DOHH2 (cell line): Measurements from ENCODE around the gene WDR35.
"Not testable (repeated sequence)": the region's sequence is repeated elsewhere in the genome, so short reads cannot be mapped to it uniquely, and the experiment has no call there.

ENCODE experiments used
- H3F3A ChIP-seq: fragments of 200-600 bp; sonication (generic), shearing (Covaris generic); 2 replicates; pipeline ENCODE4 v1.6.0; 2016; ENCODE audit warnings: antibody characterized with exemption, mild to moderate bottlenecking; ENCODE audit not compliant: control insufficient read depth, insufficient read depth
- H3K27ac ChIP-seq: fragments of 200-600 bp; sonication (generic); 2 replicates; pipeline ENCODE4 v1.5.1; 2014; ENCODE audit warnings: low read depth, mild to moderate bottlenecking, low read length, moderate library complexity
- H3K27me3 ChIP-seq: fragments of 200-600 bp; sonication (generic); 2 replicates; pipeline ENCODE4 v1.6.1; 2014; ENCODE audit warnings: mild to moderate bottlenecking, low read length, mixed read lengths; ENCODE audit not compliant: control insufficient read depth
- H3K36me3 ChIP-seq: fragments of 200-600 bp; sonication (generic); 2 replicates; pipeline ENCODE4 v1.6.1; 2014; ENCODE audit warnings: mild to moderate bottlenecking, low read length, moderate library complexity, mixed read lengths; ENCODE audit not compliant: control insufficient read depth
- H3K4me1 ChIP-seq: fragments of 200-600 bp; sonication (generic); 2 replicates; pipeline ENCODE4 v1.6.1; 2014; ENCODE audit warnings: mild to moderate bottlenecking, low read length, mixed read lengths; ENCODE audit not compliant: control insufficient read depth
- H3K4me2 ChIP-seq: fragments of 200-600 bp; sonication (generic); 2 replicates; pipeline ENCODE4 v1.6.0; 2014; ENCODE audit warnings: mild to moderate bottlenecking, low read length, moderate library complexity
- H3K4me3 ChIP-seq: fragments of 200-600 bp; sonication (generic); 2 replicates; pipeline ENCODE4 v1.5.1; 2014; ENCODE audit warnings: mild to moderate bottlenecking, low read length, mixed read lengths
- H3K79me2 ChIP-seq: fragments of 200-600 bp; sonication (generic); 2 replicates; pipeline ENCODE4 v1.6.1; 2014; ENCODE audit warnings: mild to moderate bottlenecking, low read length, mixed read lengths; ENCODE audit not compliant: control insufficient read depth
- H3K9me2 ChIP-seq: fragments of 200-600 bp; sonication (generic); replicated peaks from 2 replicates; pipeline ENCODE4 v1.6.1; 2014; ENCODE audit warnings: mild to moderate bottlenecking, low read length, mixed read lengths; ENCODE audit not compliant: control insufficient read depth
- H3K9me3 ChIP-seq: fragments of 200-600 bp; sonication (generic); 2 replicates; pipeline ENCODE4 v1.6.1; 2014; ENCODE audit warnings: antibody characterized with exemption, low read length, mixed read lengths; ENCODE audit not compliant: control insufficient read depth, insufficient read depth
- H4K20me1 ChIP-seq: fragments of 200-600 bp; sonication (generic); 2 replicates; pipeline ENCODE4 v1.6.0; 2014; ENCODE audit warnings: low read depth, mild to moderate bottlenecking, antibody characterized with exemption, low read length, moderate library complexity; ENCODE audit not compliant: control insufficient read depth, insufficient read depth
- EZH2phosphoT487 ChIP-seq: fragments of 200-600 bp; sonication (generic); IDR thresholded peaks from 2 replicates; pipeline ENCODE4 v1.6.1; 2017; ENCODE audit warnings: borderline replicate concordance, mild to moderate bottlenecking, antibody characterized with exemption, low read length, moderate library complexity, mixed read lengths
- TF ChIP-seq, protein P1 (sequence below): fragments of 200-600 bp; sonication (generic); IDR thresholded peaks from one replicate; pipeline ENCODE4 v1.5.1; 2014; ENCODE audit warnings: antibody characterized with exemption, mild to moderate bottlenecking, low read depth, low read length; ENCODE audit not compliant: poor library complexity, severe bottlenecking

The WDR35 gene

DNA sequence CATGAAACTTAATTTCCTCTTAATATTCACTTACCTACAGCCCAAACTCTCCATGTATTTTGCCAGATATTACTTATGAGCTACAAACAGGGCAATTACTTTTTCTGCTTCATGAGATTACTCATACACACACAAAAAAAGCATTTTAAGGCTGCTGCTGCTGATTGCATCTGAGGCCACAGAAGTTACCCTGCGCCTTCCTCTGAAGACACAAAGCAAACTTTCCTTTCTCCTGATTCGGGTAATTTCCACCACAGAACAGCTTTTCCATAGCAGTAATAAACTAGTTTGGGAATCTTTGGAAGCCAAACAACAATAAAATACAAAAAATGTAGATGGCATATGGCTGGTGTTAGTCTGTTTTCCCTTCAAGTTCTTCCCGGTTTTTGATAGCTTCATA is 94.4 kb downstream of the WDR35 start:
- Histone ChIP-seq H3K4me2 (no peak overlapping the region), H3K9me2 (no peaks in the 10 kb centered on the region), H3K4me3 (no peak overlapping the region), H4K20me1 (peaks cover 12% of the 10 kb centered on the region), H3K36me3 (peaks cover 35% of the 10 kb centered on the region), H3K4me1 (peaks cover 35% of the 10 kb centered on the region), H3K9me3 (no peaks in the 10 kb centered on the region), H3K79me2 (peaks cover 63% of the 10 kb centered on the region), H3K27me3 (no peaks in the 10 kb centered on the region), H3K27ac (no peak overlapping the region), H3F3A (peaks cover 3% of the 10 kb centered on the region)
- TF ChIP-seq, protein P1, sequence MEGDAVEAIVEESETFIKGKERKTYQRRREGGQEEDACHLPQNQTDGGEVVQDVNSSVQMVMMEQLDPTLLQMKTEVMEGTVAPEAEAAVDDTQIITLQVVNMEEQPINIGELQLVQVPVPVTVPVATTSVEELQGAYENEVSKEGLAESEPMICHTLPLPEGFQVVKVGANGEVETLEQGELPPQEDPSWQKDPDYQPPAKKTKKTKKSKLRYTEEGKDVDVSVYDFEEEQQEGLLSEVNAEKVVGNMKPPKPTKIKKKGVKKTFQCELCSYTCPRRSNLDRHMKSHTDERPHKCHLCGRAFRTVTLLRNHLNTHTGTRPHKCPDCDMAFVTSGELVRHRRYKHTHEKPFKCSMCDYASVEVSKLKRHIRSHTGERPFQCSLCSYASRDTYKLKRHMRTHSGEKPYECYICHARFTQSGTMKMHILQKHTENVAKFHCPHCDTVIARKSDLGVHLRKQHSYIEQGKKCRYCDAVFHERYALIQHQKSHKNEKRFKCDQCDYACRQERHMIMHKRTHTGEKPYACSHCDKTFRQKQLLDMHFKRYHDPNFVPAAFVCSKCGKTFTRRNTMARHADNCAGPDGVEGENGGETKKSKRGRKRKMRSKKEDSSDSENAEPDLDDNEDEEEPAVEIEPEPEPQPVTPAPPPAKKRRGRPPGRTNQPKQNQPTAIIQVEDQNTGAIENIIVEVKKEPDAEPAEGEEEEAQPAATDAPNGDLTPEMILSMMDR, result no peak
- TF ChIP-seq EZH2phosphoT487, result no peak

DNA sequence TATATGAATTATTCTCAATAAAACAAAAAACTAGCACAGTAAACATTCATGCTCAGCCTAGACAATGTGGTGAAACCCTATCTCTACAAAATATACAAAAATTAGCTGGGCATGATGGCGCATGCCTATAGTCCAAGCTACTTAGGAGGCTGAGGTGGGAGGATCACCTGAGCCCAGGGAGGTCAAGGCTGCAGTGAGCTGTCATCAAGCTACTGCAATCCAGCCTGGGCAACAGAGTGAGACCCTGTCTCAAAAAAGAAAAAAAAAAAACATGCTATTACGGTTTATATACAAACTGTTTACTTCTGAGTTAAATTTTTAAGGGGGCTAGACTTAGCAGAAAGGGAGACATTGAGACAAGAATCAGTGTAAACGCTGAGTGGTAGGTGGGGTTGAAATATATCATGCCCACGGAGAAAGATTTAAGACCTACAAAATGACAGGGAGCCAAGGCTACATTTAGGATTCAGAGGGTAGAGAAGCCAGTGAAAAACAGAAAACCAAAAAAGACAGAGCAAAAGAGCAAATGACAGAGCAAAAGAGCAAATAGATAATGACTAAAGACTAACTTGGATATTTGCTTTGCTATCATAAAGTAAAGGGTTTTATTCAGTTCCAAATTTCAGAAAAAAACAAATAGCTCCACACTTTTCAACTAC is 95.6 kb downstream of the WDR35 start:
- Histone ChIP-seq H3K4me2 (no peak overlapping the region), H3K9me2 (no peaks in the 10 kb centered on the region), H3K79me2 (peaks cover 53% of the 10 kb centered on the region), H4K20me1 (peaks cover 12% of the 10 kb centered on the region), H3K4me1 (peaks cover 26% of the 10 kb centered on the region), H3K27ac (no peak overlapping the region), H3F3A (peaks cover 3% of the 10 kb centered on the region), H3K27me3 (no peaks in the 10 kb centered on the region), H3K9me3 (no peaks in the 10 kb centered on the region), H3K4me3 (no peak overlapping the region), H3K36me3 (peaks cover 32% of the 10 kb centered on the region)
- no peak for TF ChIP-seq EZH2phosphoT487
- TF ChIP-seq, protein P1, result no peak

DNA sequence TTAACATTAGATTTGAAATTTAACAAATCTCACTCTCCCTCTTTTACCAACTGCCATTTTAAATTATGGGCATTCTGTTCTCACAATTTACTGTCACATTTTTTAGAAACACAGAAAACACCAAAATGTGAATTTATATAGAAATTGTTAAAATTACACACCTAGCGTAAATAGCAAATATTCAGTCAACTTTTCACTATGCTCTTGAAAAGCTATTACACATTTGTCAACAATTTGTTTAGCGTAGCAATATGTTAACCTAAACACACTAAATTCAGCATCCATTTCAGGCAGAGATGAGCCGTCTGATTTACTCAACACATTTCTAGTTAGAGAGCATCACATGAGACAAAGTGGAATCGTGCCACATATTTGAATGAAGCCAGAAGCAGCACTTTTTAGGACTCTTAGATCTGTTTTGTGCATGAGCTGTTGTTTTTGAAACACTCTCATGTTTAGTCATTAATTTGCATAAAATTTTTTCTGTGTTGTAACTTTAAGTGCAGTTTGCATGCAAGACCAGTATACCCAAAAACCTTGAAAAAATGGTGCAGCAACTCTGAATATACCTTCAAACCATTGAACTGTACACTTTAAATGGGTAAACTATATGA is 96.3 kb downstream of the WDR35 start:
- Histone ChIP-seq H3K4me3 (no peak overlapping the region), H3K79me2 (peaks cover 47% of the 10 kb centered on the region), H3K4me1 (peaks cover 24% of the 10 kb centered on the region), H3K9me3 (no peaks in the 10 kb centered on the region), H3K9me2 (no peaks in the 10 kb centered on the region), H3K27ac (no peak overlapping the region), H3K36me3 (peaks cover 27% of the 10 kb centered on the region), H3K27me3 (no peaks in the 10 kb centered on the region), H3K4me2 (no peak overlapping the region), H3F3A (peaks cover 3% of the 10 kb centered on the region), H4K20me1 (peaks cover 8% of the 10 kb centered on the region)
- no peak for TF ChIP-seq EZH2phosphoT487
- TF ChIP-seq, protein P1, result no peak

DNA sequence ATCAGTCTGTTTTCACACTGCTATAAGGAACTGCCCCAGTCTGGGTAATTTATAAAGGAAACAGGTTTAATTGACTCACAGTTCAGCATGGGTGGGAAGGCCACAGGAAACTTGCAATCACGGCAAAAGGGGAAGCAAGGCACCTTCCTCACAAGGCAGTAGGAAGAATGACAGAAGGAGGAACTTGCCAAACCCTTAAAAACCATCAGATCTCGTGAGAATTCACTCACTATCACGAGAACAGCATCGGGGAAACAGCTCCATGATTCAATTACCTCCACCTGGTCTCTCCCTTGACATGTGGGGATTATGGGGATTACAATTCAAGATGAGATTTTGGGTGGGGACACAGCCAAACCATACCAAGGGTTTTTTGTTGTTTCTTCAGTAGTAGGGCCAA is 97.9 kb downstream of the WDR35 start:
- Histone ChIP-seq H3K4me1 (peaks cover 12% of the 10 kb centered on the region), H3K79me2 (peaks cover 30% of the 10 kb centered on the region), H3K36me3 (peaks cover 14% of the 10 kb centered on the region; the same call in 1 of the 2 replicates)
- H3K27me3 ChIP-seq, H3K9me2 ChIP-seq, H3F3A ChIP-seq, H3K4me3 ChIP-seq, H3K27ac ChIP-seq, H4K20me1 ChIP-seq, H3K4me2 ChIP-seq, H3K9me3 ChIP-seq: not testable (repeated sequence)
